ENCODE measurements around the gene PPA1. TPM values are rescaled to one million over a fixed set of nuclear protein-coding genes. Genes with fewer than 3 reads are reported as not detected.

The PPA1 gene
- total RNA-seq, 2 experiments from 2014 or later: 69.0 to 69.3 TPM

- Mint-ChIP-seq H3K36me3 (ENCODE audit: low read depth) (peaks cover 60% of the 10 kb centered on the region), H3K27ac (no peak overlapping the region), H3K9me3 (no peaks in the 10 kb centered on the region), H3K4me1 (ENCODE audit: low read depth) (peaks cover 9% of the 10 kb centered on the region), H3K27me3 (no peaks in the 10 kb centered on the region), H3K4me3 (no peak overlapping the region)
- no peak for ATAC-seq (ENCODE audit: poor library complexity)
- no peak for TF ChIP-seq CTCF (IDR thresholded peaks at IDR 0.05)
- no peak overlapping the region for H3K4me3 ChIP-seq (ENCODE audit: low read length)
- H3K4me1 ChIP-seq (ENCODE audit: insufficient read depth, low read length): peaks cover 7% of the 10 kb centered on the region
- intact Hi-C loops (cut with DNase I, micrococcal nuclease): no loop called here
- POLR2A ChIA-PET: no interaction called here
- H3K27me3 ChIP-seq (ENCODE audit: control insufficient read depth in 1 of 2, insufficient read depth in 2 of 2, low read length in 2 of 2): no peaks in the 10 kb centered on the region
- no peaks in the 10 kb centered on the region for H3K9me3 ChIP-seq (ENCODE audit: control insufficient read depth in 1 of 2, insufficient read depth in 1 of 2, low read length in 2 of 2)
- H3K36me3 ChIP-seq (ENCODE audit: insufficient read depth, low read length): peaks cover 13% of the 10 kb centered on the region
- CTCF ChIA-PET: interaction anchor here (0.6 to 2.0 kb wide), 2 partner anchors 31 to 52 kb away, joined by 3 to 7 read pairs; partner anchors contain the start of gene TYSND1
- DNase-seq: peak in 4 of 14 experiments; percentile 17 to 41 (median 30)
- no peak overlapping the region for H3K27ac ChIP-seq (ENCODE audit: low read depth in 1 of 2, low read length in 2 of 2)
These were observed 34.3 kb downstream of the PPA1 start for GRCh38 chr10:70198696-70199466.

- Mint-ChIP-seq H3K4me3 (no peak overlapping the region), H3K36me3 (ENCODE audit: low read depth) (peaks cover 48% of the 10 kb centered on the region), H3K27ac (no peak overlapping the region), H3K4me1 (ENCODE audit: low read depth) (peaks cover 9% of the 10 kb centered on the region), H3K9me3 (no peaks in the 10 kb centered on the region), H3K27me3 (no peaks in the 10 kb centered on the region)
- CTCF ChIA-PET: no interaction called here
- Histone ChIP-seq H3K36me3 (ENCODE audit: insufficient read depth, low read length) (peaks cover 4% of the 10 kb centered on the region), H3K27me3 (ENCODE audit: control insufficient read depth in 1 of 2, insufficient read depth in 2 of 2, low read length in 2 of 2) (no peaks in the 10 kb centered on the region), H3K27ac (ENCODE audit: low read depth in 1 of 2, low read length in 2 of 2) (no peak overlapping the region), H3K9me3 (ENCODE audit: control insufficient read depth in 1 of 2, insufficient read depth in 1 of 2, low read length in 2 of 2) (no peaks in the 10 kb centered on the region), H3K4me1 (ENCODE audit: insufficient read depth, low read length) (peaks cover 7% of the 10 kb centered on the region), H3K4me3 (ENCODE audit: low read length) (no peak overlapping the region)
- DNase-seq: peak in 1 of 14 experiments; percentile 18
- intact Hi-C loops (cut with DNase I, micrococcal nuclease): no loop called here
- POLR2A ChIA-PET: interaction anchor here (0.7 kb wide), 1 partner anchor 68 kb away, joined by 4 read pairs; no protein-coding TSS in a partner anchor
- ATAC-seq (ENCODE audit: poor library complexity): no peak
- no peak for TF ChIP-seq CTCF (IDR thresholded peaks at IDR 0.05)
These were observed 35.8 kb downstream of the PPA1 start for GRCh38 chr10:70197235-70197945.

GRCh38 chr10:70193391-70193844, 39.8 kb downstream of the PPA1 start:
- Mint-ChIP-seq H3K27me3 (no peaks in the 10 kb centered on the region), H3K9me3 (no peaks in the 10 kb centered on the region), H3K36me3 (ENCODE audit: low read depth) (peaks cover 15% of the 10 kb centered on the region), H3K27ac (no peak overlapping the region), H3K4me1 (ENCODE audit: low read depth) (peaks cover 9% of the 10 kb centered on the region), H3K4me3 (no peak overlapping the region)
- intact Hi-C loops (cut with DNase I, micrococcal nuclease): no loop called here
- TF ChIP-seq CTCF (IDR thresholded peaks at IDR 0.05): no peak
- Histone ChIP-seq H3K27me3 (ENCODE audit: control insufficient read depth in 1 of 2, insufficient read depth in 2 of 2, low read length in 2 of 2) (no peaks in the 10 kb centered on the region), H3K4me3 (ENCODE audit: low read length) (no peak overlapping the region), H3K9me3 (ENCODE audit: control insufficient read depth in 1 of 2, insufficient read depth in 1 of 2, low read length in 2 of 2) (no peaks in the 10 kb centered on the region), H3K27ac (ENCODE audit: low read depth in 1 of 2, low read length in 2 of 2) (no peak overlapping the region), H3K4me1 (ENCODE audit: insufficient read depth, low read length) (peaks cover 7% of the 10 kb centered on the region), H3K36me3 (ENCODE audit: insufficient read depth, low read length) (no peaks in the 10 kb centered on the region)
- ATAC-seq (ENCODE audit: poor library complexity) (no peak), DNase-seq (no peak)
- CTCF ChIA-PET: interaction anchor here (1.8 kb wide), 1 partner anchor 11 kb away, joined by 4 read pairs; no protein-coding TSS in a partner anchor
- POLR2A ChIA-PET: interaction anchor here (1.1 kb wide), 1 partner anchor 23 kb away, joined by 3 read pairs; the partner anchor contains the start of gene SAR1A
